Stimulated activated naive CD4-positive, alpha-beta T cell (primary cell): ENCODE results near the gene KRT6A.

Experiments
- DNase-seq, 6 experiments: peaks; one replicate each; lab custom pipeline; 2025; lab: John Stamatoyannopoulos, UW

The KRT6A gene

GRCh38 chr12:52524898-52525591, 32.0 kb upstream of the KRT6A start:
- no peak for DNase-seq

- DNase-seq, result no peak
Measured at GRCh38 chr12:52524241-52524897, 31.3 kb upstream of the KRT6A start.

- DNase-seq, result no peak
Measured at GRCh38 chr12:52523824-52524223, 30.8 kb upstream of the KRT6A start.

GRCh38 chr12:52522346-52523011, 29.4 kb upstream of the KRT6A start:
- no peak for DNase-seq

- no peak for DNase-seq
Measured at GRCh38 chr12:52521568-52522266, 28.7 kb upstream of the KRT6A start.

- no peak for DNase-seq
Measured at GRCh38 chr12:52521175-52521567, 28.1 kb upstream of the KRT6A start.

- DNase-seq, result no peak
Measured at GRCh38 chr12:52519826-52520662, 27.0 kb upstream of the KRT6A start, which contains the start of gene KRT5. KRT5 (minus strand) TSS chr12:52520394; CDS start chr12:52520296, 98 bp downstream.

GRCh38 chr12:52519387-52519703, 26.3 kb upstream of the KRT6A start:
- DNase-seq, result no peak

- DNase-seq, result no peak
Measured at GRCh38 chr12:52518574-52519386, 25.7 kb upstream of the KRT6A start.

GRCh38 chr12:52517888-52518287, 24.8 kb upstream of the KRT6A start:
- no peak for DNase-seq

GRCh38 chr12:52517005-52517835, 24.2 kb upstream of the KRT6A start:
- no peak for DNase-seq

GRCh38 chr12:52515927-52516831, 23.1 kb upstream of the KRT6A start:
- no peak for DNase-seq

- no peak for DNase-seq
Measured at GRCh38 chr12:52515319-52515646, 22.2 kb upstream of the KRT6A start.

GRCh38 chr12:52514471-52515318, 21.6 kb upstream of the KRT6A start:
- DNase-seq, result no peak

- no peak for DNase-seq
Measured at GRCh38 chr12:52513736-52514135, 20.7 kb upstream of the KRT6A start.

GRCh38 chr12:52508211-52508610, 15.2 kb upstream of the KRT6A start:
- no peak for DNase-seq

- DNase-seq, result peak in 1 of 6 experiments; percentile 9
Measured at GRCh38 chr12:52506858-52507715, 14.0 kb upstream of the KRT6A start.
